GM10847 (cell line): ENCODE data around the gene UST.

Source experiments
- POLR2A ChIP-seq: IDR thresholded peaks from 2 replicates; pipeline ENCODE4 v1.6.1; 2011; ENCODE audit not compliant: insufficient read length; ENCODE audit errors: extremely low read depth

Gene UST

DNA sequence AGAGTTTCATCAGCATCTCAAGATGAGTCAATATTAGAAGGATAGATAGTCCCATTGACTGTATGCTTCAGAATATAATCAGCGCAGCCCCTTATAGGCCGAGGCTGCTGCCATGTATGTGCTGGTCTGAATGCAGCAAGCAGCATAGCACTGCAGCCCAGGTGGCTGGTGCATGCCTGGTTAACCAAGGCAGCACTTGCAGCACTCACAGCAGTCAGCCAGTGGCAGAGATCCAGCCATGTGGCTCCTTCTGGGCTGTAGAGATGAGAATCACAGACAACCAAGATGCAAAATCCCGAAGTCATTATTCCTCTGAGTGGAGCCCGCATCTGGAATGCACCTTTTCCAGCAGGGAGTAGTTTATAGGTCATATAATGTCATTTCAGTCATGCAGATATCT is 251.9 kb downstream of the UST start:
- no peak for TF ChIP-seq POLR2A

DNA sequence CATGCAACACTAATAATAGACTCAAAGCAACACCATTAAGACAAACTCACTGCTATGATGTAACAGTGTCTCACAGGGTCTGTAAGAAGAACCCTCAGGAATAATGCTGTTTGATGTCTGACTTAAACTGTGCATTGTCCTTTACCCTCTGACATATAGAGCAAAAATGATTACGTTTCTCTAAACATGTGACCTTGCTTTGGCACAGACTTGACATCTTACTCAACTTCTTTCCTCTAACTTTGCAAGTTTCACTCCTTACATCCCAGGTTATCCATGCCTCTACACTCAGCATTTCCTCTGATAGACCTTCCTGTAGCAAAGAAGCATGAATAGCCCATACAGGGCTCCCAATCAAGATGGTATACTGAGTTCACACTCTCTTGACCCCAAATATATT is 252.7 kb downstream of the UST start:
- no peak for TF ChIP-seq POLR2A

DNA sequence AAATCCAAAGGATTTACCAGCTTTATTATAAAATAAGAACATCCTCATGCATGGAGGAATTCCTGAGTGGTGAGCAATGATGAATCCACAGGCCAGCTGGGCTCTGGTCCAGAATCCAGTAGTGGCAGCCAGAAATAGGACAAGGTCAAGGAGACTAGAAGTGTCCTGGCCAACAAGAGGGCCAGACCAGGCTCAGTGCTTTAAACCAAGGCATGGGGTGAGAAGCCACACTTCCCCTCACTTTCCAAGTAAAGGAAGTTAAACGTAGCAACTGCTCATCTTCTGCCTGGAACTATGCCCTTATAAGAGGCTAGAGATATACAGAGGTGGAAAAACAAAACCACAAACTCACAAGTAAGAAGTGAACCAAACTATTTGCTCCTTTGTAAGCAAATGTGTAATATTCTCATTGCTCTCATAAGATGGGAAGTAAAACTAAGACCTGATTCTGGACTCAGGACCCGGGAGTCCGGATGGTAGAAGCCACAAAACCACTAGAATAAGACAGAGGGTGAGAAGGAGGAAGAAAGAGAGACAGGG is 253.2 kb downstream of the UST start:
- TF ChIP-seq POLR2A: no peak

DNA sequence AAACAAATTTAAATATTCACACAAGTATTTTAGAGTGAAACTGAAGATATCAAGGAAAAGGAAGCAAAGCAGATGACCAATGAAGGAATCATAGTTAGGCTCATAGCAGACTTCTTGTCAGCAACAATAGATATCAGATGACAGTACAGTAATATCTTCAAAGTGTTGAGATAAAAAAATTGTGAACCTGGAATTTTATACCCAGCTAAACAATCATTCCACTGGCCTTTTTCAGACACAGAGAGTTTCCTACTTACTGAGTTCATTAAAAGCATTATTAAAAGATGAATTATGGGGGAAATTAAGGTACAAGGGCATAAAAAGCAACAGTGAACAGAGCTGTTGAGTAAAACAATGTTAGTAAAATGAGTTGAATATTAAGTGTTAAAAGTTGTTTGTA is 254.6 kb downstream of the UST start:
- TF ChIP-seq POLR2A: no peak

DNA sequence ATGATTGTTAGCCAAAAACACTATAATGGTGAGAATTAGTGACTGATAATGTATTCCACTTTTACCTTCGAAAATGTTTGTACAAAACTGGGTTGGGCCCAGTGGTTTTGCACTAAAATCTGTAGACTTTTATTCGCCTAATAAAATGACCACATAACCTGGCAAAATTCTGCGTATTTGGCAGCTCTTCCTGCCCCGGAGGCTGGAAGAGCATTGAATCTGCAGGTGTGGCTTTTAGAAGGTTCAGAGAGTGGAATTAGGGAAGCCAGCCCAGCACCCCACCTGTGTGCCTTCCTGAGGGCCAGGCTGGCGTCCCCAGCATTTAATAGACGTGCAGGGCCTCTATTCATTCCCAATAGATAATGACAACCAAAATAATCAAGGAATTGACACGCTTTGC is 256.7 kb downstream of the UST start:
- TF ChIP-seq POLR2A: no peak

DNA sequence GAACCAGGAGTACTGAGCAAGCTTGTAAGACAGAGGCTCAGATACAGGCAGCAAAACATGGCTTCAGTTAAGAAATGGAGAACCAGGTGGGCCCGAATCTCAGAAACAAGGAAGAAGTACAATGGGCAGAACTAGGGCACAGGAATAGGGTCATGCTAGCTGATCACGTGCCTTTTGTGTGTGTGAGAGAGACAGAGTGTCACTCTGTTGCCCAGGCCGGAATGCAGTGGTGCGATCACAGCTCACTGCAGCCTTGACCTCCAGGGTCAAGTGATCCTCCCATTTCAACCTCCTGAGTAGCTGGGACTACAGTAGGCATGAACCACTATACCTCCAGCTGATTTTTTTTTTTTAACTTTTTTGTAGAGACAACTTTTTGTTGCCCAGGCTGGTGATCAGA is 257.8 kb downstream of the UST start:
- TF ChIP-seq POLR2A: no peak

DNA sequence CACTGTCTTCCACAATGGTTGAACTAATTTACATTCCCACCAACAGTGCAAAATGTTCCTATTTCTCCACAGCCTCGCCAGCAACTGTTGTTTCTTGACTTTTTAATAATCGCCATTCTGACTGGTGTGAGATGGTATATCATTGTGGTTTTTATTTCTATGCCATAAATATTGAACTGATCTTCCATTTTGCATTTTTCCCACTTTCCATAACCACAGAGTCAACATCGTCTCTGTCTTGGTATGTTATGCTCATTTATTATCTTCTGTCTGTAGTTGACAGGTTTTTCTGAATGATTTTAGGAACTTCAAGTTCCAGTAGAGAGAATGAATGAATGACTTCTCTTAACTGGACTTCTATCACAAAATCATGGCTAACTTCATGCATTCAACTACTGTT is 259.8 kb downstream of the UST start:
- no peak for TF ChIP-seq POLR2A

DNA sequence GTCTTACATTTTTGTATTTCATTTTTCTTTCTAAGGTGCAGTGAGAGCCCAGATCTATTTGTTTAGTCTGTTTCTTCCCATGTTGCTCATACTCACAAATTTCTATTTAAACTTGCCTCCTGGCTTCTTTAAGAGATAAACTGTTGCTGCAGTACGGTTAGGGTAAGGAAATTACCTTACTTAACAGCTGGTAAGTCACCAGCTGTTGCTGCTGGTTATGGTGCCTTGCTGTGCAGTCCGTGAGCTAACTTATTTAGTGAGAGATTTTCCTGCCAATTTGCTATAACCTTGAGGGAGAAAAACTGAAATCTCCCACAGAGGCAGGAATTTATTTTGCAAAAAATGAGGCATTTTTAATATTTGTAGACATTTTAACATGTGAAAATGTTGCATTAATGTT is 261.0 kb downstream of the UST start:
- TF ChIP-seq POLR2A: no peak

DNA sequence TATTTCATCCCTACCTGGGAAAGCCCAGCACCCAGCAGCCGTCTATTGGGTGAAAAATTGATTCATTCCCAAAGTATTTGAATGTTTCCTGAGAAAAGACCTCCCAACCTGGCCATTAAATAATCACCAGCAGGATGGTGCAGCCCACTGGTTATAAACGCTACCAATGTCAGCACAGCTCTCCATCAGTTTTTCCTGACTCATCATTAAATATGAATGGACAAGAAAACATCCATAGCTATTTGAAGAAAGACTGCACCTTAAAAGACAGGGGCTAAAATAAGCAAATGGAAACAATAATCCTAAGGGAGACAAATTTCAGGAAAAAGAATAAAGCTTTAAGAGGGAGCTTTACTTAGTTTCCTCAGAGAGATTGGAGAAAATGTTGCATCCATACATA is 261.9 kb downstream of the UST start:
- no peak for TF ChIP-seq POLR2A

DNA sequence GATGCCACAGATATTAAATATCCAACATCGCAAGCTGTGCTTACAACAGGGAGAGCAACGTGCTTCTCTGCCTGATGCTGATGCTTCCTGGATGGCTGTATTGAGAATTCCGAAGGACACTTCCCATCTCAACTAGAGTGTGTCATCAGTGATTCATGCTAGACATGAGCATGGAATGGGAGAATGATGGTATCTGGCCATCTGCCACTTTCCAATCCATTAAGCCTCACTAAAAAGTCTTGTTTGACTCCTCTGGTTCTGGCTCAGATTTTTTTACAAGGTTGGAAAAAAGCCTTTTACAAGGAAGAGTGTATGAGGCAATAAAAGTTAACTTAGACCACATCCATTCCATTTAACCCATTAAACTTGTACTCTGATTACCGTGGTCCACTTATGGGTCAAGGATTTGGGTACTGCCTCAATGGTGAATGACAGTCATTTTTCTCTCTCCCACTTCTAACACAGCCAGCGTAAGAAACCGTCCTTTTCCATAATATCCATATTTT is 265.3 kb downstream of the UST start:
- no peak for TF ChIP-seq POLR2A

DNA sequence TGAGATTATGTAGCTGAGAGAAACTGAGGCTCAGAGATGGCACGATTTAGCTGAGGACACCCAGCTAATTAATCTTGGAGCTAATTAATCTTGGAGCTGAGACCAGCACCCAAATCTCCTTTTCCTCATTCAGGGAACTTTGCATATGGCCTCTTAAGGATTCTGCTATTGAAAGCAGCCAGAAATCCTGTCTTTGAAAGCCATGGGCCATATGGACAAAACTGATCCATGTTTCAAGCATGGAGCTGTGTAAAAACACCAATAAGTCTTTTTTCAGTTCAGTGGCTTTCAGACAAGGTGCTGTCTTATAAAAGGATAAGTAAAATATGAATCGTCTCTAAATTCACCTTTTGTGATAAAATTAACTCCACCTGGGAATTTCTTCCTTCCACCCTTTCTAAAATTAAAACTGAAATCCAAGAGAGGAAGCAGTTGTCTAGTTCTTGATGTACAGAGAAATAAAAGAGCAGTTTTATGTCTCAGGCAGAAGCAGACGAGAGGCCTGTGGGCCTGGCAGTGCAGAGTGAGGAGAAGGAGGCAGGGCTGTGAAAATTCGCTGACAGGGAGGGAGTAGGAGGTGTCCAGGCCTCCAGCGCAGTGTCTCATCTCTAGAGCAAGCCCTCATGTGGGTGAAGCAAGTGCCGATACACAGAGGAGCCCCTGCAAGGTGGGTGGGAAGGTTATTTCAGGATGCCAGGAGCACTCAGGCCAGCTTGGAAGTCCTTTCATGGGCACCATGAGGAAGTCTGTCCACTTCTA is 266.9 kb downstream of the UST start:
- TF ChIP-seq POLR2A: no peak

DNA sequence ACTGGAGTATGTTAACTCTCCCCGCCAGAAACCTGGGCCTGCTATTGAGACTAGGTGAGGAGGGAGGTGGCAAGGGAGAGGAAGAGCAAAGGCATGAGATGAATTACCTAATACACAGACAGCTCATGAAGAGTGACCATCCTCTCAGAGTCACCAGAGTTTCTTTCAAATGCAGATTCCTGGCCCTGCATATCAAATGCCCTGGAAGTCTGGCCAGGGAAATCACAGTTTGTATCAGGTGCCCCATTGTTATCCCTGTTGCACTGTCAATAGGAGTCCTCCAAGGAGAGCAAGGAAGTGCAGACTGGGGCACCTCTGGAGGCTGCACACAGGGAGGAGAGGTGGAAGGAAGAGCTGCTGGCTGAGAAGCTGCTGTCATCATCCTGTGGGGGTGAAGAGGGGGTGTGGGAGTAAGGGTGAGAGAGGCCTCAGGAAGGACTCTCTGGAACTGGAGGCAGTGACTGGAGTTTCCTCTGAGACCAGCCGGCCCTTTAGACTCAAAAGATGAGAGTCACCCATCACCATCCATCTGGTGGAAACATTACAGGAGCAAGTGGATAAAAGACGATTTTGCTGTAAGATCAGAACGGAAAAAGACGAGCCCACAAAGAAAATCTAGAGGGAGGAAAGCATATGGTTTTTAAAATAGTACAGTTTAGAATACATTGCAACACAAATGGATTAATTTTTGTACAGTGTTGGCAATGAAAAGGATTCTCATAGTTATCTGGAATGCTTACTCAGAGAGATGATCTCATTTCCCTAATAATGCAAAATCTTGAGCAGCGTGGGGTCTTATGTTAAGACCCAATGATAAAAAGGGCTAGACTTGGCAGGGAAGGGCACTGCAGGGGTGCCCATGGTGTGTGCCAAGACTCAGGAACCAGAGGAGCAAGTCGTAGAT is 268.1 kb downstream of the UST start:
- TF ChIP-seq POLR2A: no peak

DNA sequence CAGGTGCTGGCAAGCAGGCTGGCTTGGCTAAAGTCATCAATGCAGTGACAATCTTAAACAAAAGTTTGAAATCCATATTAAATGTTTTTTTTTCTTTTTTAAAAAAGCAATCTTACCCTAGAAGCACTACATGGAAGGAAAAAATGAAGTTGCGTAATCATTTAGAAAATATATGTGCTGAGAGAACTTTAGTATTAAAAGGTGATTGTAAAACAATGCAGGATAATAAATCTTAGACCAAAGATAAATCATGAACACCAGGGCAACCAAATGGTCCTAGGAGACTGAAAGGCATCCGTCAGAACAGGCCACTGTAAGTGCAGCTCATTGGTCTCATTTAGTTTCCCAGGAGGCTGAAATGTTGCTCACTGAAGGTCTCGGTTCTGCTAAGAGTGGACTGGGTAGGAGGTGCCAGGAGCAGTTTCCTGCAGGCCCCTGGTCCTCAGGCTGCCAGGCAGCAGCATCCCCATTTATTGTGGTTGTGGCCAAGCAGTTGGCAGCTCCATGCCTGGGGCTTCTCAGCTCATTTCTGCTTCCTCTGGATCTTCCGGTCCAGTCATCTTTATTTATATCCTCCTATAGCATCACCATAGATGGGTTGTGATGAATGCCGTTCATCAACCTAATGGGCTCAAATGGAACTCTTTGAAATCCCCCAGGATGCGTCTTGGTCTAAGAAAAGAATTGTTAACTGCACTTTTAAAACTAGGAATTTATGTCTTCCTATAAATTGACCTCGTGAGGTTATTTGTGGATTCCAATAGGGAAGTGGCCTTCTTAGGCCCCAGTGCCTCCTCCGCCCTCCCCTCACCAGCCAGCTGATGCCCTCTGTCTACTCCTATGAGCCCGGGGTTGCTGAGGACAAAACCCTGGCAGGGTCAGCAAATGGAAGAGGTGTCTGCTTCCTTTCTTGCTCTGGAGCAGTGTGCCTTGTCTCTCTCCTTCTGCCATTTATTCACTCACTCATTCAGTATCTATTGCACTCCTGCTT is 269.0 kb downstream of the UST start:
- TF ChIP-seq POLR2A: no peak

DNA sequence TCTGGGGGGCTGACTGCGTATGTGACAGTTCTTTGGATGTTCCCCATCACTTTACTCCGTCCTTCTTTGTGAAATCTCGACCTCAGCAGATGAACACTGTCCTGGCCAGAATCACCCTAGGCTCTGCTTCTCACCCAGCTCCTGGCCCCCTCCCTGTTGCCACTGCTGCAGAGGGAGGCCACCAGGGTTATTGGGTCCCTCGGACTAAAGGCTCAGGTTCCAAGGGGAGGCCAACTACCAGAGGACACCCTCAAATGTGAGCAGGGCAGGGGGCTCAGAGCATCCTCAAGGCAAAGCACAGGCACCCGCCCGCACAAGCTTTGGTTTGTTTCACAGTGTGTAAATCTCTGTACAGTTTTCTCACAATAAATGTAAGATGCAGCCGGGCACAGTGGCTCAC is 269.9 kb downstream of the UST start:
- TF ChIP-seq POLR2A: no peak

DNA sequence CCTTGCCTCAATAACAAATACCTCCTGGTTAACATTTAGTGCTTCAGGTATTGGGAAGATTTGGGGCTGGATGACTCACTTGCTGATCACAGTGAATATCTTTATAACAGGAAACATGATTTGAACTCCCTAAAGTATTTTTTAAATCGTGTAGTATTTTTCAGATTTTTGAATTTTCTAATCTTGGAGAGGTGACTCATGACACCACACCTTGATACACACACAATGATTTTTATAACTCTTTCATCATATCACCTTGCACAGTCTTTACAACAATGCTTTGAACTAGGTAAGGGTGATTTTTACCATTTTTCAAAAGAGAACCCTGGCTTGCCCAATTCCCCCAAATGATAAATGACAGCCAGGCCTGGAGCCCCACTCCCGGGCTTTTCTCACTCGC is 273.5 kb downstream of the UST start:
- TF ChIP-seq POLR2A: no peak
